ENCODE measurements around the gene CEP131. TPM values are rescaled to one million over a fixed set of nuclear protein-coding genes. Genes with fewer than 3 reads are reported as not detected.

The CEP131 gene
- total and polyA plus RNA-seq, 2 of the 4 experiments (the other 2 are of a cell fraction), result 4.8 to 9.6 TPM

DNA sequence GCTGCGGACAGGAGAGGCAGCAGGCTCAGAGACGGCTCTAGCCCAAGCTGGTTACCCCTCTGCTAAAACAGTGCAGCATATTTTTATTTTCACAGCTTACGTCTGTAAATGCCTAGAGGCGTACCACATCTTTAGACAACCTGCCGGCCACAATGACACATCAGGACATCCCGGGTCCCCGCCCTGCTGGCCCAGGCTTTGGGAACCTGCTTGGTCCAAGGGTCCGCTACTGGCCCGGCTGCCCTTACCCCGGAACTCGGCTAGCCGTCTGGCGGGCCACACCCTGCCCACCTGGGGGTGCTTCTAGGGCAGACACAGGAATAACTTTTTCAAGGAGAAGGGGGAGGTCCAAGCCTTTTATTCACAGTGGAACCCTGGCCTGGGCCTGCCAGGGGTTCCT, 4.3 kb downstream of the CEP131 start:
- Histone ChIP-seq H3K56ac (ENCODE audit: extremely low read depth, insufficient read depth, low read length) (no peak overlapping the region), H3K27ac (ENCODE audit: insufficient read depth, low read length) (no peak overlapping the region), H4K8ac (ENCODE audit: low read depth in 2 of 2, low read length in 2 of 2) (no peak overlapping the region), H2AK5ac (ENCODE audit: low read depth, low read length) (no peak overlapping the region), H3K4me2 (ENCODE audit: low read depth, low read length) (no peak overlapping the region), H4K91ac (ENCODE audit: insufficient read depth, low read depth, low read length) (no peak overlapping the region), H2BK20ac (ENCODE audit: low read depth, low read length) (no peak overlapping the region), H2BK15ac (ENCODE audit: low read depth, low read length) (no peak overlapping the region), H3K14ac (replicated peaks; ENCODE audit: low read depth, low read length) (no peak overlapping the region), H3K9me1 (ENCODE audit: insufficient read depth, low read length) (no peaks in the 10 kb centered on the region; the same call in none of the 2 replicates), H4K5ac (ENCODE audit: low read depth, low read length) (no peak overlapping the region), H2AFZ (replicated peaks; ENCODE audit: low read length, poor library complexity) (no peak overlapping the region), H3K79me1 (ENCODE audit: low read depth in 1 of 2, low read length in 2 of 2) (peaks cover 11 to 23% of the 10 kb centered on the region in 2 experiments; a peak in 3 of 4 replicates), H2AK9ac (replicated peaks; ENCODE audit: low read depth, low read length, poor library complexity) (no peak overlapping the region), H3K18ac (ENCODE audit: low read depth, low read length) (no peak overlapping the region), H2BK5ac (ENCODE audit: low read depth, low read length, poor library complexity, severe bottlenecking) (no peak overlapping the region), H3K4me1 (ENCODE audit: control insufficient read depth, insufficient read depth, low read length) (peaks cover 6% of the 10 kb centered on the region; the same call in 1 of the 2 replicates), H3K36me3 (ENCODE audit: control insufficient read depth, insufficient read depth, low read length) (peaks cover 5% of the 10 kb centered on the region; the same call in 1 of the 2 replicates), H3K4me3 (ENCODE audit: insufficient read depth, low read depth, low read length) (no peak overlapping the region), H2BK120ac (ENCODE audit: low read depth, low read length) (no peak overlapping the region), H4K20me1 (ENCODE audit: insufficient read depth, low read length) (no peaks in the 10 kb centered on the region; the same call in 1 of the 2 replicates), H3K23ac (ENCODE audit: low read depth, low read length) (no peak overlapping the region), H3K9ac (ENCODE audit: low read depth, low read length) (no peak overlapping the region), H3K4ac (ENCODE audit: low read depth, low read length) (no peak overlapping the region), H3K27me3 (ENCODE audit: control insufficient read depth, insufficient read depth, low read length) (no peaks in the 10 kb centered on the region), H3K9me3 (ENCODE audit: control insufficient read depth, insufficient read depth, low read length) (no peaks in the 10 kb centered on the region)
- WGBS, 2 experiments (ENCODE audit: extremely low coverage in 2 of 2, insufficient read length in 1 of 2), result 90% methylated on average over 5 of the region's 13 CpGs; no CpG with 5 or more reads in 1 of the 2 experiments
- ChIA-PET CTCF (no interaction called here), POLR2A (ENCODE audit: unreplicated experiment) (no interaction called here)
- no peak for TF ChIP-seq MXI1 (IDR thresholded peaks at IDR 0.05; ENCODE audit: borderline replicate concordance, low read depth, low read length)
- no peak for TF ChIP-seq CHD1 (IDR thresholded peaks at IDR 0.05; ENCODE audit: low read depth, low read length)
- TF ChIP-seq, protein P1, sequence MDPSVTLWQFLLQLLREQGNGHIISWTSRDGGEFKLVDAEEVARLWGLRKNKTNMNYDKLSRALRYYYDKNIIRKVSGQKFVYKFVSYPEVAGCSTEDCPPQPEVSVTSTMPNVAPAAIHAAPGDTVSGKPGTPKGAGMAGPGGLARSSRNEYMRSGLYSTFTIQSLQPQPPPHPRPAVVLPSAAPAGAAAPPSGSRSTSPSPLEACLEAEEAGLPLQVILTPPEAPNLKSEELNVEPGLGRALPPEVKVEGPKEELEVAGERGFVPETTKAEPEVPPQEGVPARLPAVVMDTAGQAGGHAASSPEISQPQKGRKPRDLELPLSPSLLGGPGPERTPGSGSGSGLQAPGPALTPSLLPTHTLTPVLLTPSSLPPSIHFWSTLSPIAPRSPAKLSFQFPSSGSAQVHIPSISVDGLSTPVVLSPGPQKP (IDR thresholded peaks at IDR 0.05; ENCODE audit: borderline replicate concordance, low read depth, low read length), result no peak
- TF ChIP-seq SMC3 (IDR thresholded peaks at IDR 0.05; ENCODE audit: low read depth, low read length), result no peak
- TF ChIP-seq FOS (IDR thresholded peaks at IDR 0.05; ENCODE audit: low read depth, low read length), result no peak
- in situ Hi-C loops (cut with MboI; ENCODE audit: low sequenced_read_pairs), result no loop called here
- DNase-seq, result no peak
- BruUV-seq (replicated peaks), result no TSS peak
- intact Hi-C loops (cut with micrococcal nuclease), result no loop called here
- ATAC-seq (ENCODE audit: low read depth), result no peak
- dilution Hi-C loops (cut with HindIII; ENCODE audit: low sequenced_read_pairs, unreplicated experiment), result no loop called here

All from IMR-90 (cell line).